SIG-M5 treated with dmso at 0.1 percent for 504 hours (cell line): Measurements from ENCODE around the gene SVEP1.
A peak's percentile ranks its signal among the peaks of the same experiment; 100 is the strongest.

ENCODE experiments used
- DNase-seq: peaks from one replicate; lab custom pipeline; 2025; ENCODE audit not compliant: unreplicated experiment; lab: John Stamatoyannopoulos, UW

The SVEP1 gene

DNA sequence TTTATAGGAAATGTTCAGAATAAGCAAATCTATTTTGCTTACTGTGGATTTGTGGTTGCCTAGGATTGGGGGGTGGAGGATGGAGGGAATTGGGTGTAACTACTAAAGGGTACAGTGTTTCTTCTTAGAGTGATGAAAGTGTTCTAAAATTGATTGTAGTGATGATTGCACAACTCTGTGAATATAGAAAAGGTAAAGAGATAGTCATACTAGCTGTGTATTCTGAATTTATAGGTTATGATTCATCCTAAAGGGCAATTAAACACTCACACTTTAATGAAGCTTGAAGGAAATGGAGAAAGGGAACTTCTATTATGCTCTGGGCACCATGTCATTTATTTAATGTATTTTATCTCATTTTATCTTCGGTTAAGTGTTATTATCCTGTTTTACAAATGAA lies 251.8 kb downstream of the SVEP1 start:
- no peak for DNase-seq

GRCh38 chr9:110323818-110324217 lies 255.7 kb downstream of the SVEP1 start:
- no peak for DNase-seq

DNA sequence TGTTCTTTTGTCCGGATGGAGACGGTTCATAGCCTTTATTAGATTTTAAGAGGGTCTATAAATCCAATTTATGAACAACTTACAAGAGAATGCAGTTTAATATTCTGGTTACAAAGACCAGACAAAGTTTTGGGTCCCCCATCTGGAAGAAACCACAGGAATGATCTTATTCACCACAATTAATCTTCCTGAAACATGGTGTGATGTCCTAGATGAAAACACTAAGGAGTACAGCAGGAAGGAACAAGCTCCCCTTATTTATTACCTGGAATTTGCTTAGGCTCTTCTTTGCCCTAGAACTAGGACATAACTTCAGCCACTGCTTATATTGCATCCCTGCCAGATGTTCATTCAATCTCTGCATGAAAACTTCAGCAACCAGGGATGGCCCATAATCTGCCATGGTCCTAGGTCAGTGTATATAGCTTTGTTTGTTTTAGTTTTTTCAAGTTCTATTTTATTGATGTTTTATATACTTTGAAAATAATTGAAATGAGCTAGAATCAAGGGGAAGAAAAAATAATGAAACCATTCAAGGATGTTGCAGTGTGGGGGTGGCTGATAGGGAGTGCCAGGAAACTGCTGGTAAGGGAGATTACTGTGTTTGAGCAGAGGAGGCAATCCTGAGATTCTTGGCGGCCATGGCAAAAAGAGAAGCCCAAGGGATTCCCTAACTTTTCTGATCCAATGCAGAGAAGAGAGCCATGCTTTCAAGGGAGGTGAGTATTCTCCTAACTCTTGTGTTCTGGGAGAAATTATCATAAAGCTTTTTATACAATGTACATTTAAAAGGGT lies 258.7 kb downstream of the SVEP1 start:
- no peak for DNase-seq

- DNase-seq, result no peak
Measured at GRCh38 chr9:110319781-110320492, 259.6 kb downstream of the SVEP1 start.

DNA sequence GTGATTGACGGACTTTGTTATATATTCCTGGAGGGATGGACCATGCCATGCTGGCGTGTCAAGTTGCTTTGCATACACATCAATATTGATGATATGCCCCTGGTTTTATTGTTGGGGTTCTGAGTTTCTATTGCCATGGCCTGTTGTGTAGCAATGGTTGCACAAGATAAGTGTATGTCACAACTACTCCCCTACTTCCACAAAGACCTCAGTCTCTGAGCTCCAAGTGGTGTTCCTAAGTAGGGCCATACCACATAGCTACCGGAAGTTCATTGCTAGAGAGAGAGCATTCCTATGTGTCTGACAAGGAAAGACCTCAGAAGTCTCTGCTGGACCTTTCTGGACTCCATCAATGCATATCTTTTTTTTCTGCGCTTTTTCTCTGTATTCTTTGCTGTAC lies 261.6 kb downstream of the SVEP1 start:
- peak; percentile 44 for DNase-seq

DNA sequence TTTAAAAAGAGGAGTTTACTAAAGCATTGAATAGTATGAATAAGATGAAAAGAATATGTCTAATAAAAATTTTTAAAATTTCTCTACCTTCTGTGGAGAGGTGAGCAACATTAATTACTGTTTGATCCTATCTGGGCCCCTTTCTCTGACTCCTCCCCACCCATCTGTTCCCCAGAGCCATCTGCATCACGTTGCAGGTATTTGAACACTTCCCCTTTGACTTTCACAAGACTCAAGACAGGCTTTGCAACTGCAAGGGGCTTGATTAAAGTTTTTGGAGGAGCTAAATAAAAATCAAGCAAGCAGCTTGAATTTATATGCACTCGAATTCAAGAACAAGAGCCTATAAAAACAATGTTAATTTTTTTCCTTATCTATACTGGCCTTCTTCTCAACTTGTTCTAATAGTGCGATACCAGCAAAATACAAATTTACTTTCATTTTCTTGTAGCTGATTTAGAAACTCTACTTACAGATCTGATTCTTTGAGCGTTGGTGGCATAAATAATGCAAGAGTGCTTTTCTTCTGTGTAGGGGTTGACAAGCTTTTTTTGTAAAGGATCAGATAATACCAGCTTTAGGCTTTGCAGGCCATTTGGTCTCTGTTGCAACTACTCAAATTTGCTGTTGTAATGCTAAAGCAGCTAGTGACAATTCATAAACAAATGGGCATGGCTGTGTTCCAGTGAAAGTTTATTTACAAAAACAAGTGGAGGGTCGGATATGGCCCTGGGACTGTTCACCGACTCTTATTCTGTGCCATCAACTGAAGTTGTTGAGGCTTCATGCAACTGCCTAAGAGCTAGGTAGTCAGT lies 263.1 kb downstream of the SVEP1 start:
- DNase-seq, result peak; percentile 19
